GM19193 (cell line): Measurements from ENCODE around the gene VPS50.

Source experiments
- POLR2A ChIP-seq: IDR thresholded peaks from 4 replicates; pipeline ENCODE4 v1.6.1; 2011; ENCODE audit not compliant: insufficient read depth, insufficient read length; ENCODE audit errors: extremely low read depth

Gene VPS50

DNA sequence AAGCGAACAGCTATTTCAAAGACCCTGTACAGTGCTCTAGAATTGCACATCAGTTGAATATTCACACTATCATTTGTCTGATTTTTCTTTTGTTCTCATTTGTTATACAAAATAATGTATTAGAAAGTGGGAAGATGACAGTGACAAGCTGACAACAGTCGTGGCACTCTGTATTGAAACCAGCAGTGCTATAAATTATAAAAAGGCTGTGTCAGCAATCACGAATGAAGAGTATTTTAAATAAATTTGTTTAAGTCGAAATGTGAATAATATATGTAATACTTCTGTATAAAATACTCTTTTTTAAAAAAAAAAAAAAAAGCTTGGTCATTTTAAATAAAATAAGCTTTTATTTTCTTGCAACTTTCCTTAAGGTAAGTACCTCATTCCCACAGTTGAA is 122.6 kb downstream of the VPS50 start:
- TF ChIP-seq POLR2A: no peak

GRCh38 chr7:93359520-93360198 is 127.5 kb downstream of the VPS50 start:
- no peak for TF ChIP-seq POLR2A

DNA sequence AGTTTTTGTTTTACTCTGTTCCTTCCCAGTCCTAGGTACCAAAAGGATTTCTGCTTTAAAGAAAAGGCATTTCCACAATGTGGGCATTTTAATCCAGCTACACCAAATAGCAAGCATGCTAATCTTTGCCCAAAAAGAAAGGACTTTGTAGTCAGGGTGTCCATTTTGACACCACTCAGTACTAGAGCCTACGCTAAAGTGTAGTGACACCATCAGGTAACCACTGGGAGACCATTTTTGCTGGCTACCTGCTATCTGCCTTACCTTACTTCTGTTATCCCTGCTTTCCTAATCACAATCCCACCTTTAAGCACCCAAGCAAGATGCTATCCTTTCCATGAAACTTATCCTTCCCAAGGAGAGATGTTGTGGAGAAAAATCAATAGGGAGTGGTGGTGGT is 129.7 kb downstream of the VPS50 start:
- no peak for TF ChIP-seq POLR2A

DNA sequence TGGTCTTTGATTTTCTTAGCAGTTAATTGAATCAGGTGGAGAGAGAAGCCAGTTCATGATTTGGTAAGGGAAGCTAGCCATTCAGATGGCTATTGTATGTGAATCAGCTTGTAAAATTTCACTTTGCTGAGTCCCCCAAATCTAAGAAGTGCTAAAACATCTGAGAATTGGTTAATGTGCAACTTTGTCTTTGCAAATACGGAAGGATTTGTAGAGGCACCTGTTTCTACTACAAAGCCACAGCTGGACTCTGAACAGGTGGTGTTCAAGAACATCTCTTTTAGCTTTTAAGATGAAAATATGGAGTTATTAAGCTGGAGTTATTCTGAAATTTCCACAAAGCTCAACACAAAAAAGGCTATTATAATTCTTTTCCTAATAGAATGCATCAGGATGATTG is 132.6 kb downstream of the VPS50 start:
- TF ChIP-seq POLR2A: no peak

DNA sequence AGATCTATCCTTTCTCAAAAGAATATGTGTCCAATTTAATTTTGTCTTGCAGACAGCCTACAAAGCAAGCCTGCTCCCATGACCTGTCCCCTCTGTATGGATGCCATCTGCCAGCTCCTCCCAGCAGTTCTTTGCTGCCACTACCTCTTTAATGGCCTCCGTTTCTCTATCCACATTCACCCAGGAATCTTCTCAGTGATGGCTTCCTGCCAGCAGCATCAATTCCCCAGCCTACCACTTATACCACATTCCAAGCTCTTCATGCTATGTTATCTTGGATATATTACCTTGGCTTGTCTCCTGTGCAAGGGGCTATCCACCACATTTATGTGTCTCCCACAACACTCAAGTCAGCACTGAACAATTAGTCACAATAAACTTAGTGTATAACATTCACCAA is 133.2 kb downstream of the VPS50 start:
- no peak for TF ChIP-seq POLR2A

DNA sequence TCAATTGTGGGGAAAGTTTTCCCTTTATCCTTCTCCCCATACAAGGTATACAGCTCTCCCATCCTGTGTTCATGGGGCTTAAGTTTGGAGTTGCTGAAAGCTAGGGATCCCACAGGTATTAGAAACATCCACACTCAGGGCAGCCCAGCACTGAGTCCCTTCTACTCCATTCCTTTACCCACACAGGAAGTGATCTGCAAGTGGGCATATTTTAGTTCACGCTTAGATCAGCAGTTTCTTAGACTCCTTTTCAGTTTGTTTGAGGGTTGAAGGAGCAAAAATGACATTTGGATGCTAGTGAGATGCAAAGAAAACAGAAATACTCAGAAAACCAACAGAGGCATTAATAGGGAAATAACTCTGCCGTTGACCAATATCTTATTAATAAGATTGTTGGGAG is 134.7 kb downstream of the VPS50 start:
- no peak for TF ChIP-seq POLR2A

DNA sequence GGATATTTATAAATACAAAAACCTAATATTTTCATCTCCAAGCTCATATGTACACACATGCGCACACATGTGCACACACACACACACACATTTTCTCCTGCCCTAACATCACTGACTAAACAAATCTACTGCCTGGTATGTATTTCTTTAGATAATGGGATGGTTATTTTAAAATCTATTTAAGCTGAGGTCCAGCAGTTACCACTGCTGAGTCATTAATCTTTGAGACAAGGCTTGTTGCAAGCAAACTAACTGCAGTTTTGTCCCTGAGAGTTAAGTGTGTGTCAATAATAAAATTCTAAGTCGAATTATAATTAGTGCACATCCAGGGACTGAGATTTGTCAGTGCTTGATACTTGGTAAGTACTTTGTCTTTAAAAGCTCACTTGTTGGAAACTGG is 135.1 kb downstream of the VPS50 start:
- TF ChIP-seq POLR2A: no peak

- TF ChIP-seq POLR2A: no peak
Measured at GRCh38 chr7:93373537-93373936, 141.4 kb downstream of the VPS50 start.

- TF ChIP-seq POLR2A: no peak
Measured at GRCh38 chr7:93374345-93374940, 142.3 kb downstream of the VPS50 start.

GRCh38 chr7:93375603-93376002 is 143.4 kb downstream of the VPS50 start:
- no peak for TF ChIP-seq POLR2A

DNA sequence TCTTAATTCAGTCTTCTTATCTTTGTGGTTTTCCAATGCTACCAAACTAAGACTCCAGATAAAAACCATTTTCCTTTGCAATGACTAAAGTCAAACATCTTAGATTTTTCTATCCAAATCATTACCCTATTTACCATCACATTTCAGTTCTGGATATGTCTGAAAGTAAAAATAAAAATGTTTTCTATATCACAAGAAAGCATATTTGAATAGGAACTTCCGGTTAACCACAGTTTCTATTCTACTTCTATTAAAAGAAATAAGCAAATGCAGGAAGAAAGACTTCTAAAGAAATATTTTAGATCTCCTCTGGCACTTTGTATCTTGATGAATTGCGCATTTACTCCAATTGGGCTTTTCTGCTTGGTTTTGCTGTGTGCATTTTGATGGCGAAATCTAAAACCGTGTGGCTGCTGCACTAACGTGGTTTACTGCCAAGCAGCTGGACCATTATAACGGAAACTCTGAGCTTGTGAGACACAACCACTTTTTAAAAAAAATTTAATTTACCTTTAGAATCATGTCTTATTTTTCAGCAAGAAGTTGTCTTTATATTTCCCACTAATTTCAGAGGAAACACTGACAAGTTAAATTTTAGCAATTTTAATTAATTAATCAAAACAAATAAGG is 146.1 kb downstream of the VPS50 start:
- TF ChIP-seq POLR2A: no peak

GRCh38 chr7:93382362-93382761 is 150.2 kb downstream of the VPS50 start:
- no peak for TF ChIP-seq POLR2A

DNA sequence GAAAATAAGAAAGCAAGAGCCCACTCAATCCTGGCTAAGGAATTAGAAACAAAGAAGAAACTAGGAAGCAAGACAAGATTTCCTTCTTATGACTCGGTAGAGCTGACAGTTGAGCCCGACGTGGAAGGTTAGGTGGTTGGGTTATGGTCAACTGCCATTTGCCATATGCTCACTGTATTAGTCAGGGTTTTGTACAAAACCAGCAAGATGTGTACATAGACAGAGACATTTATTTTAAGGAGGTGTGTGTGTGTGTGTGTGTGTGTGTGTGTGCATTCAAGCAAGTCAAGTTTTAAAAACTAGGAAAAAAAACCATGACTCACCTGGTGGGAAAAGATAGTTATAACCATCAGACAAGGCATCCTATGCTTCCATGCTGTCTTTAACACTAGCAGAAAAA is 158.5 kb downstream of the VPS50 start:
- TF ChIP-seq POLR2A: no peak

DNA sequence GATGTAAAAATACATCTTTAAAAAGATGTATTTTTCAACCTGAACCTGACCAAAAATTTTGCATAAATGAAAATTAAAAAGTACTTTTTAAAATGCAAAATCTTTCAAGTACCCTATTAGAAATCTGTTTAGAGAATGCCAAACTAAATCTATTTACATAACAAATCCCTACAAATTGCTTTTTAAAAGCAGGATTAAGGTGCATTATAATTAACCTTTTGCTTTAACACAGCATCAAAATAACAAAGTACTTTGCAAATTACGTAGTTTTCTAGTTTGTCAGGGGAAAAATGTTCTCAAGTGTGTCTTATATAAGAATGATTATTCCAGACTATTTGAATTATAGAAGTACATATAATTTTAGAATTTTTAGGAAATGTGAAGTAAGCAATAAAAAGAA is 160.8 kb downstream of the VPS50 start:
- TF ChIP-seq POLR2A: no peak

DNA sequence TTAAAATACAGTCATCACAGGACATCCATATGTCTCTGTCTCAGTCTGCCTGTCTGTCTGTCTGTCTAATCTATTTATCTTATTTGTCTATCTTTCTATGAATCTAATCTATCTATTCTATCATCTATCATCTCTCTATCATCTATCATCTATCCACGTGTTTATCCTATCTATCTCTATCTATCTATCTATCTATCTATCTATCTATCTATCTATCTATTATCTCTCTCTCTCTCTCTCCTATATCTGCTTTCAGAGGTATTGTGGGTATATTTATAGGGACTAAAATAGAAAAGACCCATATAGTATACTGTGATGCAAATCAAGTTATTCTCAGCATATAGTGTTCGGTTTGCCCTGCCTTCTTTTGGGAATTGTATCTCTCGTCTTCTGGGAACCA is 167.5 kb downstream of the VPS50 start:
- TF ChIP-seq POLR2A: no peak

GRCh38 chr7:93402944-93403343 is 170.8 kb downstream of the VPS50 start:
- no peak for TF ChIP-seq POLR2A

DNA sequence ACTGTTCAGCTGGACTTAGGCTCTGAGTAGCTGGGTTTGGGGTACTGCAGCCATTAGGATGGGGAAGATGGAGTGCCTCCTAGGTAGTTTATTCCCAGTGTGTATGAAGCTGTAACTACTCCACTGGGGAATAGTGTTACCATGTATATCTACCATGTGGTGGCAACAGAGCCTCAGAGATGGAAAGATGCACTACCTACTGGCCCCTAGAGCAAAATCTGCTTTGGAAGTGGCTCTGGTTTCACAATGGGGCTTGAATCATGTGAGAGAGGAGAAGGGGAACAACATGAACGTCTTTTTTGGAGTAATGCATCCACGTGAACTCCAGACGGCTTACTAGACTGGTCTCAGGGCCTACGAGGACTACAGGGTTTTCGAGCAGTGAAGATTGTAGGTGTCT is 175.1 kb downstream of the VPS50 start:
- TF ChIP-seq POLR2A: no peak

GRCh38 chr7:93409324-93409723 is 177.2 kb downstream of the VPS50 start:
- TF ChIP-seq POLR2A: no peak
